ENCODE measurements around the gene ABCC10.

Gene ABCC10

DNA sequence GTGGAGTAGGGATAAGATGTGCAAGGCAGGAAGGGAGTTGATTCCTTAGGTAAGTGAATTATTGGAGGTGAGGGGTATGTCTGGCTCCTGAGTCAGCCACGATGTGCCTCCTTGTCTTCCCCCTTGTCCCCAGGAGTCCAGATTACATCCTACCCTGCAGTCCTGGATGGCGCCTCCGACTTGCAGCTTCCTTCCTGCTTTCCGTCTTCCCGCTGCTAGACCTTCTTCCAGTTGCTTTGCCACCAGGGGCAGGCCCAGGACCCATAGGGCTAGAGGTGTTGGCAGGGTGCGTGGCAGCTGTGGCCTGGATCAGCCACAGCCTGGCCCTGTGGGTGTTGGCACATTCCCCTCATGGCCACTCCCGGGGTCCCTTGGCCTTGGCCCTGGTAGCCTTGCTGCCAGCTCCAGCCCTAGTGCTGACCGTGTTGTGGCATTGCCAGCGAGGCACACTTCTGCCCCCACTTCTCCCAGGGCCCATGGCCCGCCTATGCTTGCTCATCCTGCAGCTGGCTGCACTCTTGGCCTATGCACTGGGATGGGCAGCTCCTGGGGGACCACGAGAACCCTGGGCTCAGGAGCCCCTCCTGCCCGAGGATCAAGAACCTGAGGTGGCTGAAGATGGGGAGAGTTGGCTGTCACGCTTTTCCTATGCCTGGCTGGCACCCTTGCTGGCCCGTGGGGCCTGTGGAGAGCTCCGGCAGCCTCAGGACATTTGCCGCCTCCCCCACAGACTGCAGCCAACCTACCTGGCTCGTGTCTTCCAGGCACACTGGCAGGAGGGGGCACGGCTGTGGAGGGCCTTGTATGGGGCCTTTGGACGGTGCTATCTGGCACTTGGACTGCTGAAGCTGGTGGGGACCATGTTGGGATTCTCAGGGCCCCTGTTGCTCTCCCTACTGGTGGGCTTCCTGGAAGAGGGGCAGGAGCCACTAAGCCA is 4.9 kb downstream of the ABCC10 start:
- TF ChIP-seq GATA2 (IDR thresholded peaks at IDR 0.05; ENCODE audit: low read depth, low read length) (no peak), GATA3 (IDR thresholded peaks at IDR 0.05; ENCODE audit: low read depth, low read length) (no peak)

GRCh38 chr6:43433148-43433547 is 5.8 kb downstream of the ABCC10 start:
- TF ChIP-seq GATA3 (IDR thresholded peaks at IDR 0.05; ENCODE audit: low read depth, low read length) (no peak), GATA2 (IDR thresholded peaks at IDR 0.05; ENCODE audit: low read depth, low read length) (no peak)

DNA sequence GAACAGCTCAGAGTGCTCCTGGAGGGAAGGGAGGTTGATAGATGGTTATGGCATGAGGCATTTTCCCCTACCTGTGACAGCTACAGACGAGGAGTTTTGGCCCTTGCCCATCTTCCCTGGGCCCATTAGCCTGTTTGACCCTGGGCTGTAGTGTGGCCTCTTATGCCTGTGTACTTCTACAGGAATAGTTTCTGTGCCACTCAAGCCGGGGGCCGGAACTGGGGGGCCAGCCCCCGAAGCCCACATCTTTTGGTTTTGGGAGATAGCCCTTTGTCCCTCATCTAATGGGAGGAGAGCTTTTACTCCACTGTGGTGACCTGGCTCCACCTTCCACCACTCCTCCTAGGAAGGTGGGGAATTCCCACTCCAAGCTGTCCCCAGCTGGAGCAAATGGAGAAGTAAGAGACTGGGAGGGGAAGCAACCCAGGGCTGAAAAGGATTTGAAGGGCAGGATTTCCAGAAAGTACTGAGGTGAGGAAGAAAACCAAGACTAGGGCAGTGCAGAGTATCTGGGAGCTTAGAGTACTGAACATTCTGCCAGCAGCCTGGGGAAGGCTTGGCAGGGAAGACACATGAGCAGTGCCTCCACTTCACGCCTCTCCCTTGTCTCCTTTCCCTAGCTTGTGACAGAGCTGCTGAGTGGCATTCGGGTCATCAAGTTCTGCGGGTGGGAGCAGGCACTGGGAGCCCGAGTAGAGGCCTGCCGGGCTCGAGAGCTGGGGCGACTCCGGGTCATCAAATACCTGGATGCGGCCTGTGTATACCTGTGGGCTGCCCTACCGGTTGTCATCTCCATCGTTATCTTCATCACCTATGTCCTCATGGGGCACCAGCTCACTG is 6.9 kb downstream of the ABCC10 start:
- TF ChIP-seq GATA2 (IDR thresholded peaks at IDR 0.05; ENCODE audit: low read depth, low read length) (no peak), GATA3 (IDR thresholded peaks at IDR 0.05; ENCODE audit: low read depth, low read length) (no peak)

DNA sequence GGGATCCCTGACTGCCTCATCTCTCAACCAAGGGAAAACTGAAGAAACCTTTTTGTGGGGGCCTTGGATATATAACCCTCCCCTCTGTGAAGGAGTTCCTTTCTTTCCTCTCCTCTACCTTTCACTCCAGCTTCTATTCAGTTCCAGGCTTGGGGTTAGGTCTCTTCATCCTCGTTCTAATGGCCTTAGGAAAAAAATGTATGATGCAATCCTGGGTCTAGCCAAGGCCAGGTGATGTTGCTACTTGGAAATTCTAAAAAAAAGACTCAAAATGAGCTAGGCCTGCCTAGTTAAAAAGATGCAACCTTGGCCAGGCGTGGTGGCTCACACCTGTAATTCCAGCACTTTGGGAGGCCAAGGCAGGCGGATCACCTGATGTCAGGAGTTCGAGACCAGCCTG is 7.6 kb downstream of the ABCC10 start:
- TF ChIP-seq GATA3 (IDR thresholded peaks at IDR 0.05; ENCODE audit: low read depth, low read length) (no peak), GATA2 (IDR thresholded peaks at IDR 0.05; ENCODE audit: low read depth, low read length) (no peak)

DNA sequence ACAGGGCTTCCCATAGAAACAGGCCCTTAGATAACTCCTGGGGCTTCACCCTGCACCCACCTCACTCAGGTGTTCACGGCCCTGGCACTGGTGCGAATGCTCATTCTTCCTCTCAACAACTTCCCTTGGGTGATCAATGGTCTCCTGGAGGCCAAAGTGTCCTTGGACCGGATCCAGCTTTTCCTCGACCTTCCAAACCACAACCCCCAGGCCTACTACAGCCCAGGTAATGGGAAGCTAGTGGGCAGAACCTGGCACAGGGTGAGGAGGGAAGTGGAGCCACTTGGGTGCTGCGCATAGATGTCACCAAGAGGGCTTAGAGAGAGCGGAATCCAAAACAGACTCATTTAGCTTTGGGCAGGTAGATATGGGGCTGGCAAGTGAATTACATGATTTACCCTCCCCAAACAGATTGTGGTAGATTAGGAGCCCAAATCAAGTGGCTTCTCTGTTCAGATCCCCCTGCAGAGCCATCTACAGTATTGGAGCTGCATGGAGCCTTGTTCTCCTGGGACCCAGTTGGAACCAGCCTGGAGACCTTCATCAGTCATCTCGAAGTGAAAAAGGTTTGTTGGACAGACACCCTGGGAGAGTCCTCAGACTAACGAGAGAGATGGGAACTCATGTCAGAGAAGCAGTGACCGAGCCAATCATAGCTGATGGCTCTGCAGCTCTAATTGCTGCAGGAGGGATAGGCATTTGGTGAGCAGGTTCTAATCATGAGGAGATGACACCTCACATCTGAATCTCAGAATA is 8.5 kb downstream of the ABCC10 start:
- TF ChIP-seq GATA2 (IDR thresholded peaks at IDR 0.05; ENCODE audit: low read depth, low read length) (no peak), GATA3 (IDR thresholded peaks at IDR 0.05; ENCODE audit: low read depth, low read length) (no peak)

DNA sequence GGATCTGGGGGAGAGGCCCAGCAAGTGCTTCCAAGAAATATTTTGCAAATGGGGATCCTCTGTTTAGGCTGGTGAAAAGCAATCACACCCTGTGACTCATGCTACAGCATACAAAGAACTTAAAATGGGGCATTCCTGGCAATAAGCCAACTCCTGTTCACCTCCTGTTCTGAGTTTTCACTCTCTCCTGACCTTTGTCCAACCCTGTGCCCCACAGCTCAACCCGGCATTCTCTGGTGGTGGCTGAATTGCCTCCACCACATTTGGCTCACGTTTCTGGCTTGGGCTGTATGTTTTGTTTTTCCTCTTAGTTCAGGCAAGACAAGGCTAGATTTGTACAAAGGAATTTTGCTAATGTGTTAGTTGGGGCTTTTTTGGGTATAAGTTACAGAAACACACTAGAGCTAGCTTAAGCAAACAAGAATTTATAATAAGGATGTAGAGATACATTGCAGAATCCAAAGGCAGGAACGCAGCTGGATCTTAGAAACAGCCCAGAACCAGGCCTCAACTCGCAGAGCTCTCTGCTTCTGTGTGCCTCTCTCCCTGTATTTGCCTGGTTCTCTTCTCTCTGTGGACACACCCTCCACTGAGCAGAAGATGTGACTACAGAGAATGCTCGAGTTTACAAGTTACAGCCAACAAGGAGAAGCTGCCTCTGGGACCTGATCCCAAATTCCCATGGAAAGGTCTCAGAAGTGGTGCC is 9.4 kb downstream of the ABCC10 start:
- TF ChIP-seq GATA2 (IDR thresholded peaks at IDR 0.05; ENCODE audit: low read depth, low read length) (no peak), GATA3 (IDR thresholded peaks at IDR 0.05; ENCODE audit: low read depth, low read length) (no peak)

GRCh38 chr6:43437700-43438099 is 10.4 kb downstream of the ABCC10 start:
- TF ChIP-seq GATA2 (IDR thresholded peaks at IDR 0.05; ENCODE audit: low read depth, low read length) (no peak), GATA3 (IDR thresholded peaks at IDR 0.05; ENCODE audit: low read depth, low read length) (no peak)

DNA sequence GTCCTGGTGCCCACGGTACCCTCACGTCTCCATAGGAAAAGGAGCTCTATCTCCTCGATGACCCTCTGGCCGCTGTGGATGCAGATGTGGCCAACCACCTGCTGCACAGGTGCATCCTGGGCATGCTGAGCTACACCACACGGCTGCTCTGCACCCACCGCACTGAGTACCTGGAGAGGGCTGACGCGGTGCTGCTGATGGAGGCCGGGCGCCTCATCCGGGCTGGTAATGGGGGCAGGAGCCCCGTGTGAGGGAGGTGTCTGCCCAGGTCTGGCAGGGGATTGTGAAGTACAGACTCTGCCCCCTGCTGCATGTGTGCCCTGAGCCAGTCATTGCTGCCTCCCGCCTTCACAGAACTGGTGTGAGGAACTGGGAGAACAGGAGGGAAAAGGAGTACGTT is 15.6 kb downstream of the ABCC10 start:
- TF ChIP-seq GATA3 (IDR thresholded peaks at IDR 0.05; ENCODE audit: low read depth, low read length): no peak
- no peak for TF ChIP-seq GATA2 (IDR thresholded peaks at IDR 0.05; ENCODE audit: low read depth, low read length)

GRCh38 chr6:43444036-43444435 is 16.7 kb downstream of the ABCC10 start:
- TF ChIP-seq GATA3 (IDR thresholded peaks at IDR 0.05; ENCODE audit: low read depth, low read length) (no peak), GATA2 (IDR thresholded peaks at IDR 0.05; ENCODE audit: low read depth, low read length) (no peak)

DNA sequence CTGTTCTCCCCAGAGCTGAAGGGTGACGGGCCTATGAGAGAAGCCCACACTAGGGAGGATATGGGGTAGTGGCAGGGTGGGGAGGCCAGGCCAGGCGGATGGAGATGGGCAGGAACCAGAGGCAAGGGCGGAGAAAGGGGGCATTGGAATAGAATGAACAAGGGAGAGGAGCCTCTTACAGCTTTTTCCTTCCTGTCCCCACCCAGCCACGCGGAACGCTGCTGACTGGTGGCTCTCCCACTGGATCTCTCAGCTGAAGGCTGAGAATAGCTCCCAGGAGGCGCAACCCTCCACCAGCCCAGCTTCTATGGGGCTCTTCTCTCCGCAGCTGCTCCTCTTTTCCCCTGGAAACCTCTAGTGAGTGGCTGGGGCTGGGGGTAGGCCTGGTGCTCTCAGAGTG is 17.2 kb downstream of the ABCC10 start:
- TF ChIP-seq GATA3 (IDR thresholded peaks at IDR 0.05; ENCODE audit: low read depth, low read length): no peak
- TF ChIP-seq GATA2 (IDR thresholded peaks at IDR 0.05; ENCODE audit: low read depth, low read length): no peak

GRCh38 chr6:43445576-43445975 is 18.2 kb downstream of the ABCC10 start:
- TF ChIP-seq GATA2 (IDR thresholded peaks at IDR 0.05; ENCODE audit: low read depth, low read length): no peak
- TF ChIP-seq GATA3 (IDR thresholded peaks at IDR 0.05; ENCODE audit: low read depth, low read length): no peak

- no peak for TF ChIP-seq GATA3 (IDR thresholded peaks at IDR 0.05; ENCODE audit: low read depth, low read length)
- no peak for TF ChIP-seq GATA2 (IDR thresholded peaks at IDR 0.05; ENCODE audit: low read depth, low read length)
These were observed 20.3 kb downstream of the ABCC10 start for GRCh38 chr6:43447604-43448003.

DNA sequence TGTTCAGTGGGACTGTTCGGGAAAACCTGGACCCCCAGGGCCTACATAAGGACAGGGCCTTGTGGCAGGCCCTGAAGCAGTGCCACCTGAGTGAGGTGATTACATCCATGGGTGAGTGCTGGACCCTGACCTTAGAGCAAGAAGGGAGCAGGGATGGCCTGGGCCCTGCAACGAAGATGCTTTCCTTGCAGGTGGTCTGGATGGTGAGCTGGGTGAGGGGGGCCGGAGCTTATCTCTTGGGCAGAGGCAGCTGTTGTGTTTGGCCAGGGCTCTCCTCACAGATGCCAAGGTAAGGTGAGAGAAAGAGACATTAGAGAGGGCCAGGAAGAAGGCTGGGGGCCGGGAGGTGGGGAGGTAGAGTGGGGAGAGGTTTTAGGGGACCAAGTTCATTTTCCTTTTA is 21.6 kb downstream of the ABCC10 start:
- TF ChIP-seq GATA3 (IDR thresholded peaks at IDR 0.05; ENCODE audit: low read depth, low read length): no peak
- no peak for TF ChIP-seq GATA2 (IDR thresholded peaks at IDR 0.05; ENCODE audit: low read depth, low read length)

Data from SH-SY5Y (cell line).